AG04450 (cell line): Measurements from ENCODE around the gene ENO4. TPM values are rescaled to one million over a fixed set of nuclear protein-coding genes. Genes with fewer than 3 reads are reported as not detected.

Experiments
- CTCF ChIA-PET: fragments of 300-600, 350-600 bp; formaldehyde crosslinking; extraction: SDS; loops from one replicate; lab custom pipeline; 2022; ENCODE audit warnings: antibody characterized with exemption, inconsistent platforms; lab: Charles Lee
- POLR2A ChIA-PET: fragments of 350-600 bp; formaldehyde crosslinking; extraction: SDS; loops from one replicate; lab custom pipeline; 2021; ENCODE audit warnings: antibody characterized with exemption, inconsistent platforms; lab: Yijun Ruan, JAX
- DNase-seq: peaks from one replicate; pipeline ENCODE4 v3.0.0-alpha.2; 2011; ENCODE audit warnings: low read depth, low spot score
- H3K27ac ChIP-seq: one replicate; pipeline ENCODE4 v1.5.1; 2012; ENCODE audit warnings: low read depth, low read length, control low read depth
- H3K27me3 ChIP-seq: one replicate; pipeline ENCODE4 v1.6.0; 2012; ENCODE audit warnings: low read length; ENCODE audit not compliant: control insufficient read depth, insufficient read depth
- H3K4me3 ChIP-seq: 2 replicates; pipeline ENCODE4 v1.5.1; 2011; ENCODE audit warnings: mild to moderate bottlenecking, low read depth, low read length, control low read depth
- H3K9me3 ChIP-seq: 2 replicates; pipeline ENCODE4 v1.5.1; 2012; ENCODE audit warnings: low read length; ENCODE audit not compliant: control insufficient read depth, insufficient read depth
- polyA plus RNA-seq: library from polyadenylated mRNA; depleted of rRNA; stranded (reverse); fragments of >200 nt; gene quantifications from 2 replicates; pipeline ENCODE4 v1.2.3, GENCODE V29; 2011
- TF ChIP-seq, protein P1 (sequence below): IDR thresholded peaks from 2 replicates; pipeline ENCODE4 v1.5.1; 2011; ENCODE audit warnings: low read depth, low read length, control low read depth, inconsistent platforms

The ENO4 gene
- polyA plus RNA-seq, 1 experiment: 0.11 TPM

- ChIA-PET POLR2A (interaction anchor here (0.6 kb wide), 1 partner anchor 165 kb away, joined by 11 read pairs; no protein-coding TSS in a partner anchor), CTCF (interaction anchor here (1.5 to 3.6 kb wide), 3 partner anchors 9 to 347 kb away, joined by 4 to 20 read pairs (median 4); no protein-coding TSS in a partner anchor)
- no peak for DNase-seq
- TF ChIP-seq, protein P1, sequence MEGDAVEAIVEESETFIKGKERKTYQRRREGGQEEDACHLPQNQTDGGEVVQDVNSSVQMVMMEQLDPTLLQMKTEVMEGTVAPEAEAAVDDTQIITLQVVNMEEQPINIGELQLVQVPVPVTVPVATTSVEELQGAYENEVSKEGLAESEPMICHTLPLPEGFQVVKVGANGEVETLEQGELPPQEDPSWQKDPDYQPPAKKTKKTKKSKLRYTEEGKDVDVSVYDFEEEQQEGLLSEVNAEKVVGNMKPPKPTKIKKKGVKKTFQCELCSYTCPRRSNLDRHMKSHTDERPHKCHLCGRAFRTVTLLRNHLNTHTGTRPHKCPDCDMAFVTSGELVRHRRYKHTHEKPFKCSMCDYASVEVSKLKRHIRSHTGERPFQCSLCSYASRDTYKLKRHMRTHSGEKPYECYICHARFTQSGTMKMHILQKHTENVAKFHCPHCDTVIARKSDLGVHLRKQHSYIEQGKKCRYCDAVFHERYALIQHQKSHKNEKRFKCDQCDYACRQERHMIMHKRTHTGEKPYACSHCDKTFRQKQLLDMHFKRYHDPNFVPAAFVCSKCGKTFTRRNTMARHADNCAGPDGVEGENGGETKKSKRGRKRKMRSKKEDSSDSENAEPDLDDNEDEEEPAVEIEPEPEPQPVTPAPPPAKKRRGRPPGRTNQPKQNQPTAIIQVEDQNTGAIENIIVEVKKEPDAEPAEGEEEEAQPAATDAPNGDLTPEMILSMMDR: no peak
- Histone ChIP-seq H3K9me3 (no peaks in the 10 kb centered on the region), H3K27ac (no peak overlapping the region), H3K4me3 (no peak overlapping the region), H3K27me3 (peaks cover 5% of the 10 kb centered on the region)
Observed at GRCh38 chr10:116828116-116828515, 21.2 kb upstream of the ENO4 start.

DNA sequence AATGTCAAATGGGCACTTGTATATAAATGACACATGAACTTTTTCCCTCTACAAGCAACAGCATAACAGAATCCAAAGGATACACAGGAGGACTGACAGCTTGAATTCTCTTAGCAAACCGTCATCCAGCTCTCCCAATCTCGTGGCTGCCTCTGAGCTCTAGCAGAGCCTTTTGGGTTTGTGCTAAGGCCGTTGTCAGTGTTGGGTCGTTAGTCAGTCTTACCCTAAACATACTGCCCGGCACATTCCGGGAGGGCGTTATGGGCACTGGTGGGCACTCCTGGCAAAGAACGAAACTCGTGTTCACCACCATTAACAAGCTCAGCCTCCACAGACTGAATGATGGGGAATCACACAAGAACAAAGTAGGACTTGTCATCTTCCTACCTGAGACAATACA lies 19.6 kb upstream of the ENO4 start:
- no peak for DNase-seq
- POLR2A ChIA-PET: no interaction called here
- CTCF ChIA-PET: no interaction called here

DNA sequence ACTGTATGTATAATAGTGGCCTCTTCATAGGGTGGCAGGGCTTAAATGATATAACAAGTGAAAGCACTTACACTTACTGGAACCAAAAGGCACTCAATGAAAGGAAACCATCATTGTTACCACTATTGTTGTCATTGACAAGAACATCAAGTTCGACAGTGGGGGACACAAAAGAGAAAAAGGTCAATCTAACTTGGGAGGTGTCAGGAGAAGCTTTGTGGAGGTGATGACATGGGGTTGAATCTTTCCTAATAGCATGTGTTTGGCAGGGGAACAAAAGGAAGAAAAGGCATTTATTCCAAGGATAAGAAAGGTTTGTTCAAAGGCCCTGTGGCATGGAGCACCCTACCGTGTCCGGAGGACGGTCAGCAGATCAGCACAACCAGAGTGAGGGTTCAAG lies 18.2 kb upstream of the ENO4 start:
- Histone ChIP-seq H3K9me3 (no peaks in the 10 kb centered on the region), H3K4me3 (no peak overlapping the region), H3K27ac (no peak overlapping the region), H3K27me3 (peaks cover 25% of the 10 kb centered on the region)
- TF ChIP-seq, protein P1: no peak
- ChIA-PET CTCF (no interaction called here), POLR2A (no interaction called here)
- no peak for DNase-seq

More for the DNA sequence above, 19.6 kb upstream of the ENO4 start:
- TF ChIP-seq, protein P1: no peak
- no peaks in the 10 kb centered on the region for H3K9me3 ChIP-seq
- H3K27me3 ChIP-seq: peaks cover 13% of the 10 kb centered on the region
- H3K4me3 ChIP-seq: no peak overlapping the region
- no peak overlapping the region for H3K27ac ChIP-seq

DNA sequence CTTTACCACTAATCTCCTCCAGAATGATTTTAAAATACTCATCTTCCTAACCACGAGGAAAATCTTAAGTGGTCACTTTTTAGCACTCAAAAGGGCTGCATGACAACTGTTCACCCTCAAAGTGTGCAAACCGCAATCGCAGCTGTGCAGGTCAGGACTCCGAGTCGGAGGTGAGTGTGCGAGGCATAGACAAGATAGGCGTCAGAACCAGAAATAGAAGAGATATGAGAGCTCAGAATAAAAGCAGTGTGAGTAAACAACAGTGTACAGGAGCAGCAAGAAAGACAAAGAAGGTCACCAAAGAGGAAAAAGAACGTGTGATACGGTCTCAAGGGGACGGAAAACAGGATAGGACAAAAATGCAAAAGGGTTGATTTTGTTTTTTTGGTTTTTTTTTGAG lies 17.5 kb upstream of the ENO4 start:
- ChIA-PET POLR2A (no interaction called here), CTCF (interaction anchor here (1.1 kb wide), 1 partner anchor 343 kb away, joined by 4 read pairs; no protein-coding TSS in a partner anchor)
- Histone ChIP-seq H3K27me3 (peaks cover 26% of the 10 kb centered on the region), H3K27ac (no peak overlapping the region), H3K9me3 (no peaks in the 10 kb centered on the region), H3K4me3 (no peak overlapping the region)
- DNase-seq: no peak
- TF ChIP-seq, protein P1: no peak

- Histone ChIP-seq H3K27me3 (peaks cover 29% of the 10 kb centered on the region), H3K27ac (no peak overlapping the region), H3K4me3 (no peak overlapping the region), H3K9me3 (no peaks in the 10 kb centered on the region)
- TF ChIP-seq, protein P1: no peak
- no peak for DNase-seq
- ChIA-PET POLR2A (no interaction called here), CTCF (no interaction called here)
Observed at GRCh38 chr10:116833986-116834985, 15.0 kb upstream of the ENO4 start.
